ENCODE measurements around the gene NNT. TPM values are rescaled to one million over a fixed set of nuclear protein-coding genes. Genes with fewer than 3 reads are reported as not detected.
A peak's percentile ranks its signal among the peaks of the same experiment; 100 is the strongest.
"Not testable (repeated sequence)": the region's sequence is repeated elsewhere in the genome, so short reads cannot be mapped to it uniquely, and the experiment has no call there.

NNT gene
- total RNA-seq, 1 donor from 2014 or later, result 38.1 TPM

- intact Hi-C loops (cut with DNase I), result no loop called here
- ATAC-seq (no peak), DNase-seq (ENCODE audit: low spot score) (no peak)
Measured at GRCh38 chr5:43691275-43691674, 88.3 kb downstream of the NNT start.

- DNase-seq (ENCODE audit: low spot score) (no peak), ATAC-seq (no peak)
Measured at GRCh38 chr5:43691893-43692292, 88.9 kb downstream of the NNT start.

GRCh38 chr5:43693411-43693810 lies 90.4 kb downstream of the NNT start:
- DNase-seq (ENCODE audit: low spot score) (no peak), ATAC-seq (no peak)
- intact Hi-C loops (cut with DNase I), result no loop called here

More at GRCh38 chr5:43691893-43692292, 88.9 kb downstream of the NNT start:
- intact Hi-C loops (cut with DNase I), result no loop called here

DNA sequence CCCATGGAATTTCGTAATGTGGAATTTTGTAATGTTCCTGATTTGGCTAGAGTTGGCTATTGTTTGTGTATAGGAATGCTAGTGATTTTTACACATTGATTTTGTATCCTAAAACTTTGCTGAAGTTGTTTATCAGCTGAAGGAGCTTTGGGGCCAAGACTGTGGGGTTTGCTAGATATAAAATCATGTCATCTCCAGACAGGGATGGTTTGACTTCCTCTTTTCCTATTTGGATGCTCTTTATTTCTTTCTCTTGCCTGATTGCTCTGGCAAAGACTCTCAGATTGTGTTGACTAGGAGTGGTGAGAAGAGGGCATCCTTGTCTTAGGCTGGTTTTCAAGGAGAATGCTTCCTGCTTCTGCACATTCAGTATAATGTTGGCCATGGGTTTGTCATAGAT lies 91.0 kb downstream of the NNT start:
- ATAC-seq (no peak), DNase-seq (ENCODE audit: low spot score) (no peak)
- intact Hi-C loops (cut with DNase I), result no loop called here

DNA sequence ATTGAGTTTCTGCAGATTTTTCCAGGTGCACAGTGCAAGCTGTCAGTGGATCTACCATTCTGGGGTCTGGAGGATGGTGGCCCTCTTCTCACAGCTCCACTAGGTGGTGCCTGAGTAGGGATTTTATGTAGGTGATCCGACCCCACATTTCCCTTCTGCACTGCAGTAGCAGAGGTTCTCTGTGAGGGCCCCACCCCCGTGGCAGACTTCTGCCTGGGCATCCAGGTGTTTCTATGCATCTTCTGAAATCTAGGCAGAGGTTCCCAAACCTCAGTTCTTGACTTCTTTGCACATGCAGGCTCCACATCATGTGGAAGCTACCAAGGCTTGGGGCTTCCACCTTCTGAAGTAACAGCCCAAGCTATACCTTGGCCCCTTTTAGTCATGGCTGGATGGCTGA lies 93.5 kb downstream of the NNT start:
- ATAC-seq, result not testable (repeated sequence)

GRCh38 chr5:43699910-43700309 lies 96.9 kb downstream of the NNT start:
- intact Hi-C loops (cut with DNase I), result no loop called here
- DNase-seq (ENCODE audit: low spot score), result no peak
- no peak for ATAC-seq

More for the DNA sequence above, 93.5 kb downstream of the NNT start:
- intact Hi-C loops (cut with DNase I); DNase-seq (ENCODE audit: low spot score): not testable (repeated sequence)

DNA sequence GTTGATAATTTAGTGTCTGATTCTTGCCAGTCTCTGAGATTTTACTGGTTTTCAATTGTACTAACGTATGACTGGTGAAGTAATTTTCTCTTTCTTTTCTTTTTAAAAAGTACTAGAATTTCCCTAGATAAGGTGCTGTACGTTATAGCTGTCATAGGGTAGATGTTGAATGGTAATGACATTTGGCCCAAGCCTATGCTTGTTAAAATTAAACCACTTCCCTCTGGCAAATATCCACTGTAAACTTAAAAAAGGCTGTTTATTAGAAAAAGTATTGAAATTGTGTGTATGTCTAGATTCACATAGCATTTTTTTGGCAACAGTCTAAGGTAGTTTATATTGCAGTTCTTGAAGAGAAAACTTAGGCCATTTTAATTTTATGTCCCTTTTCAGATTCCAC lies 97.6 kb downstream of the NNT start:
- DNase-seq (ENCODE audit: low spot score) (no peak), ATAC-seq (no peak)
- intact Hi-C loops (cut with DNase I), result no loop called here

DNA sequence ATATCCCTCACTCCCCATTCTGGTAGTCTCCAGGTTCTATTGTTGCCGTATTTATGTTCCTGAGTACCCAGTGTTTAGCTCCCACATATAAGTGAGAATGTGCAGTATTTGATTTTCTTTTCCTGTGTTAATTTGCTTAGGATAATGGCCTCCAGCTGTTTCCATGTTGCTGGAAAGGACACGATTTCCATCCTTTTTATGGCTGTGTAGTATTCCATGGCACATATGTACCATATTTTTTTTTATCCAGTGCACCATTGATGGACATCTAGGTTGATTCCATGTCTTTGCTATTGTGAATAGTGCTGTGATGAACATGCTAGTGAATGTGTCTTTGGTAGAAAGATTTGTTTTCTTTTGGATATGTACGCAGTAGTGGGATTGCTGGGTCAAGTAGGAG lies 98.2 kb downstream of the NNT start:
- intact Hi-C loops (cut with DNase I), result no loop called here
- ATAC-seq (no peak), DNase-seq (ENCODE audit: low spot score) (no peak)

DNA sequence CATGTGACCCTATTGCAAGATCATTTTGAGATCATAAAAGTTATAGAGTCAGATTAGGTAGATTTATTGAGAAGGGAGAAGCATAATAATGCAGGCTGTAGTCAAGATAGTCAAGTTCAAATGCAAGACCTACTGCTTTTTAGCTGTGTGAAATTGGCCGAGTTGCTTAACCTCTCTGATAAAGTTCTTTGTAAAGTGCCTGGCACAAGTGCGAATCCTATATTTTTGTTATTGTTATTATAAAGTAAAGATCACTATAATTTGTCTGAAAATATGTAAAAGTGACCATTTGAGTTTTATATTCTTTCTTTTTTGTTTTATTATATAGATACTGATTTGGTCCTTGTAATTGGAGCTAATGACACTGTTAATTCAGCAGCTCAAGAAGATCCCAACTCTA lies 99.3 kb downstream of the NNT start:
- no peak for ATAC-seq
- no peak for DNase-seq (ENCODE audit: low spot score)
- intact Hi-C loops (cut with DNase I), result no loop called here

- intact Hi-C loops (cut with DNase I), result no loop called here
- ATAC-seq (peak; percentile 80), DNase-seq (ENCODE audit: low spot score) (no peak)
Measured at GRCh38 chr5:43702815-43703214, 99.8 kb downstream of the NNT start.

GRCh38 chr5:43704243-43704642 lies 101.3 kb downstream of the NNT start:
- ATAC-seq (no peak), DNase-seq (ENCODE audit: low spot score) (no peak)
- intact Hi-C loops (cut with DNase I), result no loop called here

- intact Hi-C loops (cut with DNase I); DNase-seq (ENCODE audit: low spot score); ATAC-seq: not testable (repeated sequence)
Measured at GRCh38 chr5:43706576-43706975, 103.6 kb downstream of the NNT start.

GRCh38 chr5:43711496-43711895 lies 108.5 kb downstream of the NNT start:
- intact Hi-C loops (cut with DNase I), result no loop called here
- ATAC-seq, result no peak
- no peak for DNase-seq (ENCODE audit: low spot score)

GRCh38 chr5:43712081-43712480 lies 109.1 kb downstream of the NNT start:
- intact Hi-C loops (cut with DNase I), result no loop called here
- DNase-seq (ENCODE audit: low spot score), result no peak
- no peak for ATAC-seq

- DNase-seq (ENCODE audit: low spot score); intact Hi-C loops (cut with DNase I): not testable (repeated sequence)
Measured at GRCh38 chr5:43719783-43720182, 116.8 kb downstream of the NNT start.

DNA sequence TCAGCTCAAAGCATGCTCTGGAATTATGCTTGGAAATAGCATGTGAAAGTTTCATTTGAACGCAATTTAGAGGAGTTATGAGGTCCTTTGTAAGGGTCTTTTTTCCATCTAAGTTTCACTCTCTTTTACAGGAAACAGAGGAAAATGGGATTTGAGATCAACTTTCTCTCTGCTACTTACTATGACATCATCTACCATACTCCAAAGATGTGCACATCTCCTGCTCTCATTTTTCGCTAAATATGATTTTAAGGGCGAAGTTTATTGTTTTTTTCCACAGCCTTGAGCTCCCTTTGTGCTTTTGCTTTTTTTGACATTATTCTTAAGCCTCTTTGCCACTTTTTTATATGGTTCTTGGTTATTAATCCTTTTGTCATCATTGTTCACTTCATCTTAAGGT lies 125.6 kb downstream of the NNT start:
- DNase-seq (ENCODE audit: low spot score) (no peak), ATAC-seq (no peak)
- intact Hi-C loops (cut with DNase I), result no loop called here

More at GRCh38 chr5:43719783-43720182, 116.8 kb downstream of the NNT start:
- not testable (repeated sequence) for ATAC-seq

DNA sequence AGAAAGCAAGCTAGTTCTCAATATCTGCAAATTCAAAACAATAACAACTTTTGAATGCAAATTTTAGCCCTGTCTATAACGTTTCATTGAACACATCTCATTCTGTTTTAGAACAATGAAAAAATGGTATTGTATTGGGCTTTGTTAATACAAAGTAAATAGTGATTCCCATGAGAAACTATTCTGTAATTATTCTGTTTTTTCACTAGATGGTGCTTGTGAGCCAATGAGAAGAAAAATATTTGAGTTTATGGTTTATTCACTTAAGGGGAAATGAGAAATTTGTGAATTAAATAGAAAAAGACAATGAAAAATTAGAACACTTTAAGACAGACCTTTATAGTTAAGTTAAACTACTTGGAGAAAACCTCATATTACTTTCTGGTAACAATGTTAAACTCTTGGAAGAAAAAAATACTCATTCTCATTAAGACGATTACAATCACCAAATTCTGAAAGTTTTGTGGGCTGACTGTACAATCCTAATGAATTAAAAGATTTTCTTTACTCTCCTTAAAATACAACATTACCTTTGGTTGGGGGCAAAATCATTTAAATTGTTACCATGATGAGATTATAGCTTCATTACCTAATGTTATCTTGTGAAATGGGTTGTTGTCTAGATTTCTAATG lies 127.0 kb downstream of the NNT start:
- intact Hi-C loops (cut with DNase I), result no loop called here
- no peak for ATAC-seq
- no peak for DNase-seq (ENCODE audit: low spot score)

GRCh38 chr5:43730832-43731342 lies 127.9 kb downstream of the NNT start:
- ATAC-seq (no peak), DNase-seq (ENCODE audit: low spot score) (no peak)
- intact Hi-C loops (cut with DNase I), result no loop called here

GRCh38 chr5:43731573-43731972 lies 128.6 kb downstream of the NNT start:
- intact Hi-C loops (cut with DNase I), result no loop called here
- no peak for ATAC-seq
- DNase-seq (ENCODE audit: low spot score), result no peak

DNA sequence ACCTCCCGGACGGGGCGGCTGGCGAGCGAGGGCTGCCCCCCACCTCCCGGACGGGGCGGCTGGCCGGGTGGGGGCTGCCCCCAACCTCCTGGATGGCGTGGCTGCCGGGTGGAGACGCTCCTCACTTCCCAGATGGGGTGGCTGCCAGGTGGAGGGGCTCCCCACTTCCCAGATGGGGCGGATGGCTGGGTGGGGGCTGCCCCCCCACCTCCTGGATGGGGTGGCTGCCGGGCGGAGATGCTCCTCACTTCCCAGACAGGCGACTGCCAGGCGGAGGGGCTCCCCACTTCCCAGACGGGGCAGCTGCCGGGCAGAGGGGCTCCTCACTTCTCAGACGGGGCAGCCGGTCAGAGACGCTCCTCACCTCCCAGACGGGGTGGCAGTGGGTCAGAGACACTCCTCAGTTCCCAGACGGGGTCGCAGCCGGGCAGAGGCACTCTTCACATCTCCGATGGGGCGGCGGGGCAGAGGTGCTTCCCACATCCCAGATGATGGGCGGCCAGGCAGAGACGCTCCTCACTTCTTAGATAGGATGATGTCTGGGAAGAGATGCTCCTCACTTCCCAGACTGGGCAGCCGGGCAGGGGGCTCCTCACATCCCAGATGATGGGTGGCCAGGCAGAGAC lies 143.1 kb downstream of the NNT start:
- intact Hi-C loops (cut with DNase I); ATAC-seq; DNase-seq (ENCODE audit: low spot score): not testable (repeated sequence)

GRCh38 chr5:43750809-43751208 lies 147.8 kb downstream of the NNT start:
- intact Hi-C loops (cut with DNase I), result no loop called here
- no peak for DNase-seq (ENCODE audit: low spot score)

More at GRCh38 chr5:43750809-43751208, 147.8 kb downstream of the NNT start:
- ATAC-seq, result no peak
